Adrenal gland (tissue), 5 donors: ENCODE results near the gene PTPRN2.

Experiments used
- CTCF ChIP-seq, 6 experiments: fragments of 450-650 bp in 4 of 6; fragments of 200-600 bp in 2 of 6; sonication (generic) in 1 of 6; IDR thresholded peaks; 1 replicate in 5 of 6; 2 replicates in 1 of 6; pipeline versions ENCODE4 v1.5.1 to v1.8.0; 2016 to 2021; ENCODE audit warnings: antibody characterized with exemption in 6 of 6, mild to moderate bottlenecking in 2 of 6, moderate library complexity in 1 of 6
- POLR2A ChIP-seq, 2 donors: fragments of 450-650 bp; IDR thresholded peaks; one replicate each; pipeline ENCODE4 v1.6.1; 2017; ENCODE audit warnings: antibody characterized with exemption in 2 of 2, mild to moderate bottlenecking in 2 of 2, moderate library complexity in 1 of 2
- donor health status: DM: no; HTN: no; CAD: no.

- TF ChIP-seq POLR2A (IDR thresholded peaks at IDR 0.05) (no peak), CTCF (IDR thresholded peaks at IDR 0.05) (no peak)
These were observed 601.6 kb downstream of the PTPRN2 start for GRCh38 chr7:157986051-157986450.
